Smooth muscle cell (in vitro differentiated cells): Measurements from ENCODE around the gene USF2. TPM values are rescaled to one million over a fixed set of nuclear protein-coding genes. Genes with fewer than 3 reads are reported as not detected.

Experiments
- DNase-seq: peaks from one replicate; lab custom pipeline; 2025; ENCODE audit not compliant: unreplicated experiment; lab: John Stamatoyannopoulos, UW
- H2AFZ ChIP-seq: fragments of 200-600 bp; sonication (generic); 2 replicates; pipeline ENCODE4 v1.6.0; 2016; ENCODE audit warnings: antibody characterized with exemption, low read depth, mild to moderate bottlenecking
- H3F3A ChIP-seq: fragments of 200-600 bp; sonication (generic); 2 replicates; pipeline ENCODE4 v1.6.0; 2017; ENCODE audit warnings: antibody characterized with exemption, low read depth
- H3K27ac ChIP-seq: fragments of 200-600 bp; sonication (generic); 2 replicates; pipeline ENCODE4 v1.5.1; 2016; ENCODE audit warnings: low read depth, mild to moderate bottlenecking
- H3K27me3 ChIP-seq: fragments of 200-600 bp; sonication (generic); 2 replicates; pipeline ENCODE4 v1.6.1; 2016; ENCODE audit warnings: low read depth, mild to moderate bottlenecking
- H3K36me3 ChIP-seq: fragments of 200-600 bp; sonication (generic); 2 replicates; pipeline ENCODE4 v1.5.1; 2016; ENCODE audit warnings: low read depth
- H3K4me1 ChIP-seq: fragments of 200-600 bp; sonication (generic); 2 replicates; pipeline ENCODE4 v1.5.1; 2016; ENCODE audit warnings: low read depth
- H3K4me2 ChIP-seq: fragments of 200-600 bp; sonication (generic); 2 replicates; pipeline ENCODE4 v1.6.0; 2016; ENCODE audit warnings: mild to moderate bottlenecking
- H3K4me3 ChIP-seq: fragments of 200-600 bp; sonication (generic); 2 replicates; pipeline ENCODE4 v1.5.1; 2016; ENCODE audit warnings: mild to moderate bottlenecking
- H3K79me2 ChIP-seq: fragments of 200-600 bp; sonication (generic); 2 replicates; pipeline ENCODE4 v1.6.0; 2016; ENCODE audit warnings: low read depth, mild to moderate bottlenecking
- H3K9ac ChIP-seq: fragments of 200-600 bp; sonication (generic); 2 replicates; pipeline ENCODE4 v1.6.0; 2016; ENCODE audit warnings: low read depth
- H3K9me3 ChIP-seq: fragments of 200-600 bp; sonication (generic); replicated peaks from 2 replicates; pipeline ENCODE4 v1.5.1; 2016; ENCODE audit warnings: low read depth
- H4K20me1 ChIP-seq: fragments of 200-600 bp; sonication (generic); 2 replicates; pipeline ENCODE4 v1.6.0; 2016; ENCODE audit warnings: low read depth
- WGBS: methylation state at CpG from one replicate; pipeline ENCODE4 v1.1.7; 2016; ENCODE audit warnings: low lambda C conversion rate; 5-methylcytosine and 5-hydroxymethylcytosine counted together
- polyA plus RNA-seq: library from polyadenylated mRNA; unstranded; fragments of >200 nt; fragmentation: Nextera tagmentation; extraction: Ambion mirVana; gene quantifications from 2 replicates; pipeline ENCODE4 v1.2.1, GENCODE V29; 2016
- total RNA-seq: library from RNA; depleted of rRNA; stranded (reverse); fragments of >200 nt; gene quantifications from 2 replicates; pipeline ENCODE4 v1.2.3, GENCODE V29; 2014
- TF ChIP-seq, protein P1 (sequence below): fragments of 200-600 bp; sonication (generic); IDR thresholded peaks from 2 replicates; pipeline ENCODE4 v1.5.1; 2017; ENCODE audit warnings: borderline replicate concordance, mild to moderate bottlenecking, antibody characterized with exemption; ENCODE audit not compliant: insufficient read depth, poor library complexity, severe bottlenecking

Gene USF2
- total and polyA plus RNA-seq, 2 experiments from 2014 or later, result 20.0 to 34.4 TPM

- Histone ChIP-seq H3K4me2 (no peak overlapping the region), H3K4me1 (no peaks in the 10 kb centered on the region), H3K27ac (no peak overlapping the region), H4K20me1 (no peaks in the 10 kb centered on the region), H3K36me3 (no peaks in the 10 kb centered on the region), H3K27me3 (no peaks in the 10 kb centered on the region), H3K9ac (no peak overlapping the region), H3K9me3 (no peaks in the 10 kb centered on the region), H3K4me3 (no peak overlapping the region), H2AFZ (no peak overlapping the region), H3K79me2 (no peaks in the 10 kb centered on the region), H3F3A (no peaks in the 10 kb centered on the region)
- WGBS, result 83% methylated on average over 46 of the region's 47 CpGs
- TF ChIP-seq, protein P1, sequence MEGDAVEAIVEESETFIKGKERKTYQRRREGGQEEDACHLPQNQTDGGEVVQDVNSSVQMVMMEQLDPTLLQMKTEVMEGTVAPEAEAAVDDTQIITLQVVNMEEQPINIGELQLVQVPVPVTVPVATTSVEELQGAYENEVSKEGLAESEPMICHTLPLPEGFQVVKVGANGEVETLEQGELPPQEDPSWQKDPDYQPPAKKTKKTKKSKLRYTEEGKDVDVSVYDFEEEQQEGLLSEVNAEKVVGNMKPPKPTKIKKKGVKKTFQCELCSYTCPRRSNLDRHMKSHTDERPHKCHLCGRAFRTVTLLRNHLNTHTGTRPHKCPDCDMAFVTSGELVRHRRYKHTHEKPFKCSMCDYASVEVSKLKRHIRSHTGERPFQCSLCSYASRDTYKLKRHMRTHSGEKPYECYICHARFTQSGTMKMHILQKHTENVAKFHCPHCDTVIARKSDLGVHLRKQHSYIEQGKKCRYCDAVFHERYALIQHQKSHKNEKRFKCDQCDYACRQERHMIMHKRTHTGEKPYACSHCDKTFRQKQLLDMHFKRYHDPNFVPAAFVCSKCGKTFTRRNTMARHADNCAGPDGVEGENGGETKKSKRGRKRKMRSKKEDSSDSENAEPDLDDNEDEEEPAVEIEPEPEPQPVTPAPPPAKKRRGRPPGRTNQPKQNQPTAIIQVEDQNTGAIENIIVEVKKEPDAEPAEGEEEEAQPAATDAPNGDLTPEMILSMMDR, result no peak
- DNase-seq, result no peak
Measured at GRCh38 chr19:35309481-35310279, 40.9 kb downstream of the USF2 start.

DNA sequence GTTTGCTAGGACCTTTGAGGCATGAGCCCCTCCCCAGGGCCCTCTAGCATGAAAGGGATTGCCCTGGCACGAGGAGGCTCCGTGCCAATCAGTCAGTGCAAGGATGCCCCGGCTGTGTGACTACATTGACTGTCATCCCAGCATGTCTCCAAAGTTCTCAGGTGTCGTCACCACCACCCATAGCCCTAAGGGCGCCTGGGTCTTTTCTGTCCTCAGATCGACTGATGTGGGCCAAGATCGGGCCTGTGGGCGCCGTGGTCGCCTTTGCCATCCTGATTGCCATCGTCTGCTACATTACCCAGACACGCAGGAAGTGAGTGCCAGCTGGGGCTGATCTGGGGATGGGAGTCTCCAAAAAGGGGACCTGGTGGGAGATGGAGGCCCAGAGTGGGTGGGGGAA is 41.6 kb downstream of the USF2 start:
- no peaks in the 10 kb centered on the region for H3K27me3 ChIP-seq
- H4K20me1 ChIP-seq, result no peaks in the 10 kb centered on the region
- H3K4me1 ChIP-seq, result no peaks in the 10 kb centered on the region
- H3F3A ChIP-seq, result no peaks in the 10 kb centered on the region
- WGBS, result 93% methylated on average over 12 of the region's 12 CpGs
- TF ChIP-seq, protein P1, result no peak
- H3K9ac ChIP-seq, result no peak overlapping the region
- H3K79me2 ChIP-seq, result no peaks in the 10 kb centered on the region
- H3K27ac ChIP-seq, result no peak overlapping the region
- no peaks in the 10 kb centered on the region for H3K9me3 ChIP-seq
- no peak overlapping the region for H2AFZ ChIP-seq
- DNase-seq, result no peak
- H3K36me3 ChIP-seq, result no peaks in the 10 kb centered on the region
- H3K4me2 ChIP-seq, result no peak overlapping the region
- H3K4me3 ChIP-seq, result no peak overlapping the region

- H3K4me1 ChIP-seq, result no peaks in the 10 kb centered on the region
- no peak overlapping the region for H2AFZ ChIP-seq
- H3K4me3 ChIP-seq, result no peak overlapping the region
- H3K36me3 ChIP-seq, result no peaks in the 10 kb centered on the region
- no peaks in the 10 kb centered on the region for H4K20me1 ChIP-seq
- TF ChIP-seq, protein P1, result no peak
- no peaks in the 10 kb centered on the region for H3F3A ChIP-seq
- H3K9me3 ChIP-seq, result no peaks in the 10 kb centered on the region
- no peak overlapping the region for H3K27ac ChIP-seq
- H3K9ac ChIP-seq, result no peak overlapping the region
- H3K79me2 ChIP-seq, result no peaks in the 10 kb centered on the region
- no peak overlapping the region for H3K4me2 ChIP-seq
- no peak for DNase-seq
- no peaks in the 10 kb centered on the region for H3K27me3 ChIP-seq
- WGBS, result 94% methylated on average over 10 of the region's 10 CpGs
Measured at GRCh38 chr19:35310811-35311465, 42.2 kb downstream of the USF2 start.
